ENCODE data around the gene OXER1. TPM values are rescaled to one million over a fixed set of nuclear protein-coding genes. Genes with fewer than 3 reads are reported as not detected.

OXER1 gene
- total RNA-seq, 1 experiment from 2014 or later = not detected

DNA sequence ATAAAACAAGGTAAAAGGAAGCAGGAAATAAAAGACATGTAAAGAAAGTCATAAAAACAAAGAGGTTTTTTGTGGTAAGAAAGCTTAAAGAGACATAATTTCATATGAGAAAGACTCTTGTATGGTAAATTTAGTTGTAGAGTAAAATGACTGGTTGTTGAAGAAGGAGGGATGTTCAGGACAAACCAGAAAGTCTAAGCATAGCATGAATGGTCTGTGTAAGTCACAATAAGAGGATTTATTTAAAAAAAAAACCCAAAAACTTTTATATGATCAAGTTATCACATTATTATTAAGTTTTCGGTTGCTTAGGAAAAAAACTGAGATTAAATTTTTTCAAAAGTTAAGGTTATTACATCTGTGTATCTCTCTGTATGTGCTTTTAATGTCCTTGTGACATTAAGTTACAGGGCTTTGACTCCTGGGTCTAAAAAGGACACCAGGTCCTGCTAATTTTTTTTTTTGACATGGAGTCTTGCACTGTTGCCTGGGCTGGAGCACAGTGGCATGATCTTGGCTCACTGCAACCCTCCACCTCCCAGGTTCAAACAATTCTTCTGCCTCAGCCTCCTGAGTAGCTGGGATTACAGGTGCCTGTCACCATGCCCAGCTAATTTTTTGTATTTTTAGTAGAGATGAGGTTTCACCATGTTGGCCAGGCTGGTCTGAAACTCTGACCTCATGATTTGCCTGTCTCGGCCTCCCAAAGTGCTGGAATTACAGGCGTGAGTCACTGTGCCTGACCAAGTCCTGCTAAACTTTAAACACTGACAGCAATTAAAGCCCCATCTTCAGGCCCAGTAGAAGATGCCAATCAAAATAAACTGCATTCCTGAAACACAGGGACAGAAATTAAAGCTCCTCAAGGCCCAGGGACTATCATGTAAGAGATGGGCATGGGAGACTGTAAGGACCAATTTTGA is 14.2 kb upstream of the OXER1 start:
- Histone ChIP-seq H2AFZ (ENCODE audit: low read length) (no peak overlapping the region), H3K4me1 (ENCODE audit: insufficient read depth, low read length) (no peaks in the 10 kb centered on the region), H3K36me3 (ENCODE audit: low read depth, low read length) (no peaks in the 10 kb centered on the region; the same call in 1 of the 2 replicates), H3K9ac (ENCODE audit: low read length) (no peak overlapping the region), H3K9me3 (ENCODE audit: low read length) (0 out of 2 replicates have a peak, but pooled peaks cover 6% of the 10 kb centered on the region), H3K27me3 (ENCODE audit: low read length) (no peaks in the 10 kb centered on the region), H3K9me2 (replicated peaks; ENCODE audit: low read length) (no peaks in the 10 kb centered on the region), H3K79me2 (ENCODE audit: low read length) (no peaks in the 10 kb centered on the region), H3K4me3 (ENCODE audit: low read length) (no peak overlapping the region), H3K27ac (ENCODE audit: low read length) (no peak overlapping the region), H4K20me1 (ENCODE audit: low read length) (no peaks in the 10 kb centered on the region), H3K4me2 (ENCODE audit: low read length) (no peak overlapping the region), H3F3A (ENCODE audit: low read length, unreplicated experiment) (no peaks in the 10 kb centered on the region)
- ChIA-PET POLR2A (ENCODE audit: unreplicated experiment) (no interaction called here), CTCF (no interaction called here)
- ATAC-seq (no peak), DNase-seq (no peak)
- TF ChIP-seq EZH2phosphoT487 (IDR thresholded peaks at IDR 0.05; ENCODE audit: borderline replicate concordance, low read length) (no peak), CTCF (conservative IDR thresholded peaks at IDR 0.05; ENCODE audit: low read depth, low read length) (no peak), EZH2 (IDR thresholded peaks at IDR 0.05; ENCODE audit: low read length, unreplicated experiment) (no peak)
- no TSS peak for BruUV-seq (replicated peaks)
- intact Hi-C loops (cut with micrococcal nuclease) = no loop called here

GRCh38 chr2:42775810-42776209 is 11.9 kb upstream of the OXER1 start:
- intact Hi-C loops (cut with micrococcal nuclease) = no loop called here
- H3K9ac ChIP-seq (ENCODE audit: low read length) = no peak overlapping the region
- H3K9me3 ChIP-seq (ENCODE audit: low read length) = 0 out of 2 replicates have a peak, but pooled peaks cover 6% of the 10 kb centered on the region
- no peaks in the 10 kb centered on the region for H3K9me2 ChIP-seq (replicated peaks; ENCODE audit: low read length)
- no peak overlapping the region for H3K27ac ChIP-seq (ENCODE audit: low read length)
- TF ChIP-seq EZH2phosphoT487 (IDR thresholded peaks at IDR 0.05; ENCODE audit: borderline replicate concordance, low read length) = no peak
- no peak for TF ChIP-seq CTCF (conservative IDR thresholded peaks at IDR 0.05; ENCODE audit: low read depth, low read length)
- TF ChIP-seq EZH2 (IDR thresholded peaks at IDR 0.05; ENCODE audit: low read length, unreplicated experiment) = no peak
- DNase-seq = no peak
- H3K27me3 ChIP-seq (ENCODE audit: low read length) = no peaks in the 10 kb centered on the region
- ChIA-PET POLR2A (ENCODE audit: unreplicated experiment) (no interaction called here), CTCF (no interaction called here)
- H3K36me3 ChIP-seq (ENCODE audit: low read depth, low read length) = no peaks in the 10 kb centered on the region; the same call in 1 of the 2 replicates
- H3K4me2 ChIP-seq (ENCODE audit: low read length) = no peak overlapping the region
- ATAC-seq = no peak
- H3F3A ChIP-seq (ENCODE audit: low read length, unreplicated experiment) = no peaks in the 10 kb centered on the region
- no peaks in the 10 kb centered on the region for H3K79me2 ChIP-seq (ENCODE audit: low read length)
- no peak overlapping the region for H3K4me3 ChIP-seq (ENCODE audit: low read length)
- H3K4me1 ChIP-seq (ENCODE audit: insufficient read depth, low read length) = no peaks in the 10 kb centered on the region
- no peak overlapping the region for H2AFZ ChIP-seq (ENCODE audit: low read length)
- BruUV-seq (replicated peaks) = no TSS peak
- no peaks in the 10 kb centered on the region for H4K20me1 ChIP-seq (ENCODE audit: low read length)

GRCh38 chr2:42775186-42775585 is 11.3 kb upstream of the OXER1 start:
- Histone ChIP-seq H4K20me1 (ENCODE audit: low read length) (no peaks in the 10 kb centered on the region), H3K79me2 (ENCODE audit: low read length) (no peaks in the 10 kb centered on the region), H3K4me1 (ENCODE audit: insufficient read depth, low read length) (no peaks in the 10 kb centered on the region), H3K4me2 (ENCODE audit: low read length) (no peak overlapping the region), H3K36me3 (ENCODE audit: low read depth, low read length) (no peaks in the 10 kb centered on the region; the same call in 1 of the 2 replicates), H2AFZ (ENCODE audit: low read length) (no peak overlapping the region), H3K9ac (ENCODE audit: low read length) (no peak overlapping the region), H3K4me3 (ENCODE audit: low read length) (no peak overlapping the region), H3K9me3 (ENCODE audit: low read length) (0 out of 2 replicates have a peak, but pooled peaks cover 6% of the 10 kb centered on the region), H3K9me2 (replicated peaks; ENCODE audit: low read length) (no peaks in the 10 kb centered on the region), H3F3A (ENCODE audit: low read length, unreplicated experiment) (no peaks in the 10 kb centered on the region), H3K27me3 (ENCODE audit: low read length) (no peaks in the 10 kb centered on the region), H3K27ac (ENCODE audit: low read length) (no peak overlapping the region)
- ChIA-PET POLR2A (ENCODE audit: unreplicated experiment) (no interaction called here), CTCF (no interaction called here)
- TF ChIP-seq EZH2 (IDR thresholded peaks at IDR 0.05; ENCODE audit: low read length, unreplicated experiment) (no peak), CTCF (conservative IDR thresholded peaks at IDR 0.05; ENCODE audit: low read depth, low read length) (no peak), EZH2phosphoT487 (IDR thresholded peaks at IDR 0.05; ENCODE audit: borderline replicate concordance, low read length) (no peak)
- DNase-seq = no peak
- intact Hi-C loops (cut with micrococcal nuclease) = no loop called here
- BruUV-seq (replicated peaks) = no TSS peak
- no peak for ATAC-seq
